ENCODE measurements around the gene NGF. TPM values are rescaled to one million over a fixed set of nuclear protein-coding genes. Genes with fewer than 3 reads are reported as not detected.

Gene NGF
- total RNA-seq, 1 donor from 2014 or later, result 0.83 TPM

DNA sequence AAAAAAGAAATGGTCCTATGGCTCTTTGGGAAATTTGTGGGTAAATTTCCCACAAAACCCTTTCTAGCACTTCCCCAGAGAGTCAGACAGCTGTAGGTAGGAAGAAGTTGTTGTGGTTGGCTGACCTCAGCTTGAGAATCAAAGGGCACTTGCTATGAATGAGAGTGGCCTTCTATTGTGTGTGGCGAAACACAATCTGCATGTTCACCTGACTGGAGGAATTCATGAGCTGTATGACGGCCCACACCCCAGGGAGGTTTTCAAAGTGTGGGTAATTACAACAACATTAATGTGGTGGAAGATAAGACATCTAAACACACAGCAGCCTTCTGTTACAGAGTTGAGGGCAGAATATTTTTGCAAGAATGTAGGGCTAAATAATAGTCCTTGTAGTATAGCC lies 38.8 kb downstream of the NGF start:
- DNase-seq, result no peak
- H3K27me3 Mint-ChIP-seq (ENCODE audit: unreplicated experiment), result peaks cover 3% of the 10 kb centered on the region
- H3K4me1 Mint-ChIP-seq (ENCODE audit: low read depth, unreplicated experiment), result peaks cover 22% of the 10 kb centered on the region
- H3K36me3 Mint-ChIP-seq (ENCODE audit: unreplicated experiment), result no peaks in the 10 kb centered on the region
- no peak overlapping the region for H3K27ac Mint-ChIP-seq (ENCODE audit: unreplicated experiment)
- TF ChIP-seq, protein P1, sequence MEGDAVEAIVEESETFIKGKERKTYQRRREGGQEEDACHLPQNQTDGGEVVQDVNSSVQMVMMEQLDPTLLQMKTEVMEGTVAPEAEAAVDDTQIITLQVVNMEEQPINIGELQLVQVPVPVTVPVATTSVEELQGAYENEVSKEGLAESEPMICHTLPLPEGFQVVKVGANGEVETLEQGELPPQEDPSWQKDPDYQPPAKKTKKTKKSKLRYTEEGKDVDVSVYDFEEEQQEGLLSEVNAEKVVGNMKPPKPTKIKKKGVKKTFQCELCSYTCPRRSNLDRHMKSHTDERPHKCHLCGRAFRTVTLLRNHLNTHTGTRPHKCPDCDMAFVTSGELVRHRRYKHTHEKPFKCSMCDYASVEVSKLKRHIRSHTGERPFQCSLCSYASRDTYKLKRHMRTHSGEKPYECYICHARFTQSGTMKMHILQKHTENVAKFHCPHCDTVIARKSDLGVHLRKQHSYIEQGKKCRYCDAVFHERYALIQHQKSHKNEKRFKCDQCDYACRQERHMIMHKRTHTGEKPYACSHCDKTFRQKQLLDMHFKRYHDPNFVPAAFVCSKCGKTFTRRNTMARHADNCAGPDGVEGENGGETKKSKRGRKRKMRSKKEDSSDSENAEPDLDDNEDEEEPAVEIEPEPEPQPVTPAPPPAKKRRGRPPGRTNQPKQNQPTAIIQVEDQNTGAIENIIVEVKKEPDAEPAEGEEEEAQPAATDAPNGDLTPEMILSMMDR (IDR thresholded peaks at IDR 0.05; ENCODE audit: partially characterized antibody, unreplicated experiment), result no peak
- peaks cover 2% of the 10 kb centered on the region for H3K9me3 Mint-ChIP-seq (ENCODE audit: unreplicated experiment)
- no peak overlapping the region for H3K4me3 Mint-ChIP-seq (ENCODE audit: unreplicated experiment)

DNA sequence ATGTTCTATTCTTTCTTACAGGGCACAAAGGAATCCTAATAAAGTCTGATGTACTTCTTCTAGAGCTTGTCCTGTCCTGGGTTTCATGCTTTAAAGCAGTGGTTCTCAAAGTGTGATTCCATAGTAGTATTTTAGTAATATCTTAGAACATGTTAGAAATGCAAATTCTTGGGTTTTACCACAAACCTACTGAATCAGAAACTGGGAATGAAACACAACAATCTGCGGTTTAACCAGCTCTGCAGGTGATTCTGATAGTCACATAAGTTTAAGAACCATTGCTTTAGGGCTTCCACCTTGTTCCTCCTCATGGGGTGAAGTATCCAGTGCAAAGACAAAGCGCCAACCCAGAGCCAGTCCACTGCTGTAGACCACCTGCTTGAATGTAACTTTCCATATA lies 41.1 kb downstream of the NGF start:
- TF ChIP-seq, protein P1 (IDR thresholded peaks at IDR 0.05; ENCODE audit: partially characterized antibody, unreplicated experiment), result no peak
- DNase-seq, result no peak
- H3K4me1 Mint-ChIP-seq (ENCODE audit: low read depth, unreplicated experiment), result peaks cover 20% of the 10 kb centered on the region
- no peak overlapping the region for H3K4me3 Mint-ChIP-seq (ENCODE audit: unreplicated experiment)
- peaks cover 2% of the 10 kb centered on the region for H3K9me3 Mint-ChIP-seq (ENCODE audit: unreplicated experiment)
- H3K27ac Mint-ChIP-seq (ENCODE audit: unreplicated experiment), result no peak overlapping the region
- H3K27me3 Mint-ChIP-seq (ENCODE audit: unreplicated experiment), result no peaks in the 10 kb centered on the region
- no peaks in the 10 kb centered on the region for H3K36me3 Mint-ChIP-seq (ENCODE audit: unreplicated experiment)

DNA sequence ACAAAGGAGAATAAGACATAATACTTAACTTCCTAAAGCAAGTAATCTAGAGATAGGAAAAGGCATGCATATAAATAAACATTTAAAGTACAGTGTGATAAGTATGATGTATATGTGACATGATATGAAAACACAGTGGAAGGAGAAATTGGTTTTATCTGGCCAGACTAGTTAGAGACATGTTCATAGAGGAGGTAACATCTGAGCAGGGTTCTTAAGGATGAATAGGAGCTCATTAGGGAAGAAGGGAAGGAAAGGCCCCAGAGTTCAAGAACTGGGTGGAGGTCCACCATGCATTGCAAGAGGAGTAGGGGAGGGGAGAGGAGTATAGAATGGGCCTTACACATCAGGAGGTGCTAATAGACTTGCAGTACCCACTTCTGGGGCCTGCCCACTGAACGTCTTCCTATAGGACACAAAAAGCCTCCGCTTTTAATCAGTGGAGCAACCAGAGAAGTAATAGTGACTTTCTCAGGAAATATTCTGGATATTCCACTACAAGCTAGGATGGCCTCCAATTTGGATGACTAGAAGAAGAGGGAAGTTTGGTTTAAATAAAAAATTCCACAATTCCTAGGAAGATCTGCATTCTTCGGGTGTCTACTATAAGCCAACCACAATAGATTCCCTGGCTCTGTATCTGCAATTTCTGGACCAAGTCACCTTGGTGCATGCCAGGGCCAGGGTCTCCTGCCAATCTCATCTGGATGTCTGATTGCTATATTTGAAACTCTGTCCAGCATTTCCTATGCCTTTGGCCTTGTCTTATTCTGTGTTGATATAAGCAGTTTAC lies 41.9 kb downstream of the NGF start:
- peaks cover 2% of the 10 kb centered on the region for H3K9me3 Mint-ChIP-seq (ENCODE audit: unreplicated experiment)
- TF ChIP-seq, protein P1 (IDR thresholded peaks at IDR 0.05; ENCODE audit: partially characterized antibody, unreplicated experiment), result no peak
- no peaks in the 10 kb centered on the region for H3K36me3 Mint-ChIP-seq (ENCODE audit: unreplicated experiment)

DNA sequence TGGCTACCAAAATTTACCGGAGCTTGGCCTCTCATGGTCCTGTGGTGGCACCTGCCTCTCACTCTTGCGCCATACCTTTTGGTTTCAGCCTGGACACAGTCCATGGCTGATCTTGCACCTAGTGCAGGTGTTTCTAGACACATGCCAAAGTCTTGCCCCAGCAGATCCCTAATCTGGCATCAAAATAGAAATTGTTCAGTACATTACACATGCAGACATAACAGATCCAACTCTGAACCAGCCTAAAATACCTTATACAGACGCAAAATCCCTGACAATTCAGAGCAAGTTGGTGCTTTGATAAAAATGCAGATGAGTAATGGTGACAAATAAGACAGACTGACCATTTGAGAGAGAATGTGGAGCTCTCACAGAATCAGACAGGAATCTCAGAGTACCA lies 44.1 kb downstream of the NGF start:
- peaks cover 2% of the 10 kb centered on the region for H3K9me3 Mint-ChIP-seq (ENCODE audit: unreplicated experiment)
- TF ChIP-seq, protein P1 (IDR thresholded peaks at IDR 0.05; ENCODE audit: partially characterized antibody, unreplicated experiment), result no peak
- H3K27ac Mint-ChIP-seq (ENCODE audit: unreplicated experiment), result no peak overlapping the region
- DNase-seq, result no peak
- peaks cover 4% of the 10 kb centered on the region for H3K36me3 Mint-ChIP-seq (ENCODE audit: unreplicated experiment)
- H3K4me3 Mint-ChIP-seq (ENCODE audit: unreplicated experiment), result no peak overlapping the region
- no peaks in the 10 kb centered on the region for H3K27me3 Mint-ChIP-seq (ENCODE audit: unreplicated experiment)
- H3K4me1 Mint-ChIP-seq (ENCODE audit: low read depth, unreplicated experiment), result no peaks in the 10 kb centered on the region

More for the DNA sequence above, 41.9 kb downstream of the NGF start:
- Mint-ChIP-seq H3K4me1 (ENCODE audit: low read depth, unreplicated experiment) (peaks cover 12% of the 10 kb centered on the region), H3K27me3 (ENCODE audit: unreplicated experiment) (no peaks in the 10 kb centered on the region), H3K4me3 (ENCODE audit: unreplicated experiment) (no peak overlapping the region), H3K27ac (ENCODE audit: unreplicated experiment) (no peak overlapping the region)
- no peak for DNase-seq

DNA sequence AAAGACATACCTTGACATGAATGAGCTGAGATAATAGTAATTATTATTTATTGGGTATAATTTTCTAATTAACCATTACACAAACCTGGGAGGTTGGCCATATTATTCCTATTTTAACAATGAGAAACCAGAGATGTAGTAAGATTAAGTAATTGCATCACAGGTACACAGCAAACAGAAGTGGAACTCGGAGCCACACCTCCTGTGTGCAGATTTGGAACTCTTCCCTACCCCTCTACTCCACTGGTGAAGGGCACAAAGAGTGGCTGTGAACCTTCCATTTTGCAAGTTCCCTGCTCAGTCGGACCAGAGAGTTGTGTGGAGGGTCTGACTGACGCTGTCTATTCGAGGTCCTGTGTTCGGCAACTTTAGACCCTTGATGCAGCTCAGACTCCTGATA lies 45.0 kb downstream of the NGF start:
- Mint-ChIP-seq H3K4me1 (ENCODE audit: low read depth, unreplicated experiment) (no peaks in the 10 kb centered on the region), H3K4me3 (ENCODE audit: unreplicated experiment) (no peak overlapping the region), H3K36me3 (ENCODE audit: unreplicated experiment) (peaks cover 4% of the 10 kb centered on the region), H3K9me3 (ENCODE audit: unreplicated experiment) (peaks cover 2% of the 10 kb centered on the region), H3K27me3 (ENCODE audit: unreplicated experiment) (no peaks in the 10 kb centered on the region), H3K27ac (ENCODE audit: unreplicated experiment) (no peak overlapping the region)
- no peak for DNase-seq
- TF ChIP-seq, protein P1 (IDR thresholded peaks at IDR 0.05; ENCODE audit: partially characterized antibody, unreplicated experiment), result no peak

Data from glutamatergic neuron (in vitro differentiated cells).